ENCODE measurements around the gene MFSD2B.

DNA sequence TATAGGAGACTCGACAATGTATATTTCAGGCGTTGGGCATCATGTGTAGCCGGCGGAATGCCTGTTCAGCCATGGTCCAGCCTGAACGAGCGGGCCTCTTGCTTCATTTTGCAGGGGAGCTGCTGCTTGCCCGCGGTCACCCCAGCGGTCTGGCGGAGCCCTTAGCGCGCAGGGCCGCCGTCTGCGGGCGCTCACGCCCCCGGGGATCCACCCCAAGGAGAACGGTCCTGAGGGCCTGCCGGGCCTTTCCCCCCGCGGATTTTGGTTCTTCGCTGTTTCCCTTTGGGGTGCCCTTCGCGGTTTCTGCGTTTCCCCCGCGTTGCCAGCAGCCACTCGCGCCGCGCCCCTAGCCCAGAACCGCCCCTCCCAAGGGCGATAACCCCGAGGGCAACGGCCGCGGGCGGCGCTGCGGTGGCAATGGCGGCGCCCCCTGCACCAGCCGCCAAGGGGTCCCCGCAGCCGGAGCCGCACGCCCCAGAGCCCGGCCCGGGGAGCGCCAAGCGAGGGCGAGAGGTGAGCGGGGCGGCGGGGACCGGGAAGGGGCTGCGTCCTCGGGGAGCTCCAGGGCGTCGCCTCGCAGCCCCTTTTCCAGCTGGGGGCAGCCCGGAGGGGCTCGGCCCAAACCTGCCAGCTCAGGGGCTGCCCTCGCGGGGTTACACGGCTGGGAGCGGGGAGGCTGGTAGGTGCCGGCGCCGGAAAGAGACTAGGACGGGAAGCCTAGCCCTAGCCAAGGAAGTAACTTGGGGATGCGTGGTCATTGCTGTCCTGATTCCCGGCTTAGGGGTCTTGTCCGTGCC, at the start of gene MFSD2B:
- peak; percentile 56 for TF ChIP-seq EZH2 (IDR thresholded peaks at IDR 0.05)
- TF ChIP-seq, protein P1, sequence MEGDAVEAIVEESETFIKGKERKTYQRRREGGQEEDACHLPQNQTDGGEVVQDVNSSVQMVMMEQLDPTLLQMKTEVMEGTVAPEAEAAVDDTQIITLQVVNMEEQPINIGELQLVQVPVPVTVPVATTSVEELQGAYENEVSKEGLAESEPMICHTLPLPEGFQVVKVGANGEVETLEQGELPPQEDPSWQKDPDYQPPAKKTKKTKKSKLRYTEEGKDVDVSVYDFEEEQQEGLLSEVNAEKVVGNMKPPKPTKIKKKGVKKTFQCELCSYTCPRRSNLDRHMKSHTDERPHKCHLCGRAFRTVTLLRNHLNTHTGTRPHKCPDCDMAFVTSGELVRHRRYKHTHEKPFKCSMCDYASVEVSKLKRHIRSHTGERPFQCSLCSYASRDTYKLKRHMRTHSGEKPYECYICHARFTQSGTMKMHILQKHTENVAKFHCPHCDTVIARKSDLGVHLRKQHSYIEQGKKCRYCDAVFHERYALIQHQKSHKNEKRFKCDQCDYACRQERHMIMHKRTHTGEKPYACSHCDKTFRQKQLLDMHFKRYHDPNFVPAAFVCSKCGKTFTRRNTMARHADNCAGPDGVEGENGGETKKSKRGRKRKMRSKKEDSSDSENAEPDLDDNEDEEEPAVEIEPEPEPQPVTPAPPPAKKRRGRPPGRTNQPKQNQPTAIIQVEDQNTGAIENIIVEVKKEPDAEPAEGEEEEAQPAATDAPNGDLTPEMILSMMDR (IDR thresholded peaks at IDR 0.05) = peak; percentile 22
